DOHH2 (cell line): ENCODE data around the gene CA7.

Source experiments
- H3F3A ChIP-seq: fragments of 200-600 bp; sonication (generic), shearing (Covaris generic); 2 replicates; pipeline ENCODE4 v1.6.0; 2016; ENCODE audit warnings: antibody characterized with exemption, mild to moderate bottlenecking; ENCODE audit not compliant: control insufficient read depth, insufficient read depth
- H3K27ac ChIP-seq: fragments of 200-600 bp; sonication (generic); 2 replicates; pipeline ENCODE4 v1.5.1; 2014; ENCODE audit warnings: low read depth, mild to moderate bottlenecking, low read length, moderate library complexity
- H3K27me3 ChIP-seq: fragments of 200-600 bp; sonication (generic); 2 replicates; pipeline ENCODE4 v1.6.1; 2014; ENCODE audit warnings: mild to moderate bottlenecking, low read length, mixed read lengths; ENCODE audit not compliant: control insufficient read depth
- H3K36me3 ChIP-seq: fragments of 200-600 bp; sonication (generic); 2 replicates; pipeline ENCODE4 v1.6.1; 2014; ENCODE audit warnings: mild to moderate bottlenecking, low read length, moderate library complexity, mixed read lengths; ENCODE audit not compliant: control insufficient read depth
- H3K4me1 ChIP-seq: fragments of 200-600 bp; sonication (generic); 2 replicates; pipeline ENCODE4 v1.6.1; 2014; ENCODE audit warnings: mild to moderate bottlenecking, low read length, mixed read lengths; ENCODE audit not compliant: control insufficient read depth
- H3K4me2 ChIP-seq: fragments of 200-600 bp; sonication (generic); 2 replicates; pipeline ENCODE4 v1.6.0; 2014; ENCODE audit warnings: mild to moderate bottlenecking, low read length, moderate library complexity
- H3K4me3 ChIP-seq: fragments of 200-600 bp; sonication (generic); 2 replicates; pipeline ENCODE4 v1.5.1; 2014; ENCODE audit warnings: mild to moderate bottlenecking, low read length, mixed read lengths
- H3K79me2 ChIP-seq: fragments of 200-600 bp; sonication (generic); 2 replicates; pipeline ENCODE4 v1.6.1; 2014; ENCODE audit warnings: mild to moderate bottlenecking, low read length, mixed read lengths; ENCODE audit not compliant: control insufficient read depth
- H3K9me2 ChIP-seq: fragments of 200-600 bp; sonication (generic); replicated peaks from 2 replicates; pipeline ENCODE4 v1.6.1; 2014; ENCODE audit warnings: mild to moderate bottlenecking, low read length, mixed read lengths; ENCODE audit not compliant: control insufficient read depth
- H3K9me3 ChIP-seq: fragments of 200-600 bp; sonication (generic); 2 replicates; pipeline ENCODE4 v1.6.1; 2014; ENCODE audit warnings: antibody characterized with exemption, low read length, mixed read lengths; ENCODE audit not compliant: control insufficient read depth, insufficient read depth
- H4K20me1 ChIP-seq: fragments of 200-600 bp; sonication (generic); 2 replicates; pipeline ENCODE4 v1.6.0; 2014; ENCODE audit warnings: low read depth, mild to moderate bottlenecking, antibody characterized with exemption, low read length, moderate library complexity; ENCODE audit not compliant: control insufficient read depth, insufficient read depth
- CTCF ChIP-seq: fragments of 200-600 bp; sonication (generic); IDR thresholded peaks from one replicate; pipeline ENCODE4 v1.5.1; 2014; ENCODE audit warnings: antibody characterized with exemption, mild to moderate bottlenecking, low read depth, low read length; ENCODE audit not compliant: poor library complexity, severe bottlenecking
- EZH2phosphoT487 ChIP-seq: fragments of 200-600 bp; sonication (generic); IDR thresholded peaks from 2 replicates; pipeline ENCODE4 v1.6.1; 2017; ENCODE audit warnings: borderline replicate concordance, mild to moderate bottlenecking, antibody characterized with exemption, low read length, moderate library complexity, mixed read lengths

CA7 gene

GRCh38 chr16:66871840-66872239 is 27.6 kb downstream of the CA7 start:
- no peaks in the 10 kb centered on the region for H4K20me1 ChIP-seq
- no peaks in the 10 kb centered on the region for H3K9me3 ChIP-seq
- no peak overlapping the region for H3K4me2 ChIP-seq
- no peak overlapping the region for H3K27ac ChIP-seq
- no peaks in the 10 kb centered on the region for H3K36me3 ChIP-seq
- TF ChIP-seq CTCF, result no peak
- no peak for TF ChIP-seq EZH2phosphoT487
- H3K4me3 ChIP-seq, result no peak overlapping the region
- H3K27me3 ChIP-seq, result no peaks in the 10 kb centered on the region
- H3F3A ChIP-seq, result peaks cover 9% of the 10 kb centered on the region
- peaks cover 36% of the 10 kb centered on the region for H3K4me1 ChIP-seq
- H3K79me2 ChIP-seq, result no peaks in the 10 kb centered on the region
- no peaks in the 10 kb centered on the region for H3K9me2 ChIP-seq

GRCh38 chr16:66872559-66872942 is 28.3 kb downstream of the CA7 start:
- H3K79me2 ChIP-seq, result no peaks in the 10 kb centered on the region
- no peaks in the 10 kb centered on the region for H4K20me1 ChIP-seq
- no peak overlapping the region for H3K27ac ChIP-seq
- H3K27me3 ChIP-seq, result no peaks in the 10 kb centered on the region
- peaks cover 9% of the 10 kb centered on the region for H3F3A ChIP-seq
- peak overlapping the region; percentile 75 for H3K4me3 ChIP-seq
- TF ChIP-seq EZH2phosphoT487 (no peak), CTCF (no peak)
- H3K36me3 ChIP-seq, result no peaks in the 10 kb centered on the region
- no peaks in the 10 kb centered on the region for H3K9me3 ChIP-seq
- peak overlapping the region; percentile 90 for H3K4me2 ChIP-seq
- H3K4me1 ChIP-seq, result peaks cover 36% of the 10 kb centered on the region
- no peaks in the 10 kb centered on the region for H3K9me2 ChIP-seq

GRCh38 chr16:66872943-66873684 is 28.9 kb downstream of the CA7 start:
- no peaks in the 10 kb centered on the region for H4K20me1 ChIP-seq
- H3F3A ChIP-seq, result peaks cover 9% of the 10 kb centered on the region
- no peaks in the 10 kb centered on the region for H3K27me3 ChIP-seq
- H3K79me2 ChIP-seq, result no peaks in the 10 kb centered on the region
- no peaks in the 10 kb centered on the region for H3K36me3 ChIP-seq
- TF ChIP-seq CTCF, result peak; percentile 99
- no peak; the same call in 1 of the 2 replicates for TF ChIP-seq EZH2phosphoT487
- H3K4me3 ChIP-seq, result peak overlapping the region; percentile 75
- H3K4me1 ChIP-seq, result peaks cover 42% of the 10 kb centered on the region
- H3K27ac ChIP-seq, result peak overlapping the region; percentile 50
- no peaks in the 10 kb centered on the region for H3K9me2 ChIP-seq
- no peaks in the 10 kb centered on the region for H3K9me3 ChIP-seq
- peak overlapping the region; percentile 90 for H3K4me2 ChIP-seq
